Body of pancreas (tissue), 4 donors: ENCODE data around the gene PPP1CA. TPM values are rescaled to one million over a fixed set of nuclear protein-coding genes. Genes with fewer than 3 reads are reported as not detected.
A peak's percentile ranks its signal among the peaks of the same experiment; 100 is the strongest.

Experiments
- ATAC-seq: fragments of 150-250 bp; one replicate; pipeline ENCODE4 v1.9.1; 2016
- DNase-seq, 4 donors: peaks; one replicate each; pipeline ENCODE4 v3.0.0-alpha.2; 2019
- H3K27ac ChIP-seq, 4 donors: fragments of 200-600 bp; sonication (generic); 1 replicate in 3 of 4; 2 replicates in 1 of 4; pipeline versions ENCODE4 v1.5.1 to v1.6.1; 2016 to 2019; ENCODE audit warnings: mild to moderate bottlenecking in 1 of 4, mixed read lengths in 1 of 4, moderate library complexity in 1 of 4
- H3K27me3 ChIP-seq, 2 donors: fragments of 200-600 bp; sonication (generic); one replicate each; pipeline ENCODE4 v1.6.0; 2016; ENCODE audit warnings: mild to moderate bottlenecking in 1 of 2
- H3K36me3 ChIP-seq, 2 donors: fragments of 200-600 bp; sonication (generic); replicated peaks in 1 of 2; 2 replicates each; pipeline ENCODE4 v1.5.1; 2016; ENCODE audit warnings: low read depth in 2 of 2; ENCODE audit not compliant: insufficient read depth in 1 of 2
- H3K4me1 ChIP-seq: fragments of 200-600 bp; sonication (generic); one replicate; pipeline ENCODE4 v1.6.0; 2016
- H3K4me3 ChIP-seq, 2 donors: fragments of 200-600 bp; sonication (generic); 1 replicate in 1 of 2; 2 replicates in 1 of 2; pipeline ENCODE4 v1.5.1; 2016 to 2019
- H3K9me3 ChIP-seq, 3 donors: fragments of 200-600 bp; sonication (generic); 1 replicate in 2 of 3; 2 replicates in 1 of 3; pipeline ENCODE4 v1.5.1; 2016
- POLR2A ChIP-seq, 3 donors: fragments of 450-650 bp; IDR thresholded peaks; one replicate each; pipeline ENCODE4 v1.6.1; 2016; ENCODE audit warnings: antibody characterized with exemption in 3 of 3, mild to moderate bottlenecking in 2 of 3
- WGBS, 2 donors: methylation state at CpG; one replicate each; pipeline ENCODE4 v1.1.5; 2017; 5-methylcytosine and 5-hydroxymethylcytosine counted together
- intact Hi-C: fragments of 100-400 bp; cut with DNase I; formaldehyde crosslinking; loops from one replicate; pipeline ENCODE4 v1.15.1; 2023
- small RNA-seq: library from RNA; depleted of rRNA; stranded (forward); fragments of <200 nt; gene quantifications from one replicate; pipeline ENCODE3, GENCODE V24; 2016
- total RNA-seq, 2 donors: library from RNA; depleted of rRNA; stranded (reverse); fragments of >200 nt; gene quantifications; one replicate each; pipeline ENCODE4 v1.1.0, GENCODE V29; 2016
- TF ChIP-seq, protein P1 (sequence below), 7 experiments: fragments of 450-650 bp in 4 of 7; fragments of 200-600 bp in 3 of 7; sonication (generic) in 3 of 7; IDR thresholded peaks; one replicate each; pipeline ENCODE4 v1.5.1; 2016 to 2019; ENCODE audit warnings: antibody characterized with exemption in 7 of 7

Gene PPP1CA
- total RNA-seq, 2 donors from 2014 or later: 81.1 to 104 TPM

- H3K4me1 ChIP-seq: peaks cover 89% of the 10 kb centered on the region
- intact Hi-C loops: loop anchor here (5.0 kb wide), 1 partner anchor 33 kb away; no protein-coding TSS in a partner anchor
- TF ChIP-seq, protein P1, sequence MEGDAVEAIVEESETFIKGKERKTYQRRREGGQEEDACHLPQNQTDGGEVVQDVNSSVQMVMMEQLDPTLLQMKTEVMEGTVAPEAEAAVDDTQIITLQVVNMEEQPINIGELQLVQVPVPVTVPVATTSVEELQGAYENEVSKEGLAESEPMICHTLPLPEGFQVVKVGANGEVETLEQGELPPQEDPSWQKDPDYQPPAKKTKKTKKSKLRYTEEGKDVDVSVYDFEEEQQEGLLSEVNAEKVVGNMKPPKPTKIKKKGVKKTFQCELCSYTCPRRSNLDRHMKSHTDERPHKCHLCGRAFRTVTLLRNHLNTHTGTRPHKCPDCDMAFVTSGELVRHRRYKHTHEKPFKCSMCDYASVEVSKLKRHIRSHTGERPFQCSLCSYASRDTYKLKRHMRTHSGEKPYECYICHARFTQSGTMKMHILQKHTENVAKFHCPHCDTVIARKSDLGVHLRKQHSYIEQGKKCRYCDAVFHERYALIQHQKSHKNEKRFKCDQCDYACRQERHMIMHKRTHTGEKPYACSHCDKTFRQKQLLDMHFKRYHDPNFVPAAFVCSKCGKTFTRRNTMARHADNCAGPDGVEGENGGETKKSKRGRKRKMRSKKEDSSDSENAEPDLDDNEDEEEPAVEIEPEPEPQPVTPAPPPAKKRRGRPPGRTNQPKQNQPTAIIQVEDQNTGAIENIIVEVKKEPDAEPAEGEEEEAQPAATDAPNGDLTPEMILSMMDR (IDR thresholded peaks at IDR 0.05): no peak
- TF ChIP-seq POLR2A (IDR thresholded peaks at IDR 0.05): no peak
- H3K4me3 ChIP-seq: no peak overlapping the region
- WGBS, 2 donors: 64 to 72% methylated on average over 5 of the region's 5 CpGs
- H3K27ac ChIP-seq: peak overlapping the region in 3 of 4 donors; percentile 49 to 76 (median 50)
- H3K9me3 ChIP-seq: no peaks in the 10 kb centered on the region
- ATAC-seq (no peak), DNase-seq (no peak)
- no peaks in the 10 kb centered on the region for H3K27me3 ChIP-seq
- no peaks in the 10 kb centered on the region for H3K36me3 ChIP-seq
These were observed 52.6 kb downstream of the PPP1CA start for GRCh38 chr11:67349036-67349435.

Small RNA genes within 50 kb of the gene (small RNA-seq; reads per million reads assigned to genes)
- not detected for gene RN7SKP239
- gene RNU6-1238P: not detected

Other genes with a start within 250 kb of the PPP1CA start
- 10 to 100 TPM; 27.4 to 36.3 TPM for gene GRK2, start 135.4 kb downstream of the PPP1CA start, total RNA-seq
- gene ANKRD13D, start 112.6 kb downstream of the PPP1CA start, total RNA-seq: 10 to 100 TPM; 18.2 to 39.6 TPM
- gene SSH3, start 98.3 kb downstream of the PPP1CA start, total RNA-seq: 10 to 100 TPM; 16.2 to 30.6 TPM
- gene POLD4, start 48.3 kb downstream of the PPP1CA start, total RNA-seq: 100 to 1,000 TPM in 1 of 2 donors, 10 to 100 TPM in 1; 82.1 to 103 TPM
- gene CLCF1, start 28.3 kb downstream of the PPP1CA start, total RNA-seq: 10 to 100 TPM in 1 of 2 donors, 1 to 10 TPM in 1; 2.3 to 14.5 TPM
- 10 to 100 TPM; 22.6 to 49.4 TPM for gene RAD9A, start 9.9 kb downstream of the PPP1CA start, total RNA-seq
- 1 to 10 TPM; 1.6 to 4.3 TPM for gene TBC1D10C, start 2.2 kb upstream of the PPP1CA start, total RNA-seq
- gene CARNS1, start 13.8 kb upstream of the PPP1CA start, total RNA-seq: 1 to 10 TPM; 2.1 to 2.6 TPM
- 10 to 100 TPM; 34.9 to 36.1 TPM for gene RPS6KB2, start 26.6 kb upstream of the PPP1CA start, total RNA-seq
- gene PTPRCAP, start 35.8 kb upstream of the PPP1CA start, total RNA-seq: 1 to 10 TPM; 6.0 to 6.9 TPM
- 10 to 100 TPM; 53.1 to 55.3 TPM for gene CORO1B, start 41.6 kb upstream of the PPP1CA start, total RNA-seq
- gene GPR152, start 50.9 kb upstream of the PPP1CA start, total RNA-seq: not detected
- 1 to 10 TPM in 1 of 2 donors, not detected in 1; 3.1 TPM for gene CABP4, start 53.5 kb upstream of the PPP1CA start, total RNA-seq
- 100 to 1,000 TPM in 1 of 2 donors, 10 to 100 TPM in 1; 69.5 to 118 TPM for gene TMEM134, start 67.4 kb upstream of the PPP1CA start, total RNA-seq
- 10 to 100 TPM; 21.4 to 39.7 TPM for gene AIP, start 81.2 kb upstream of the PPP1CA start, total RNA-seq
- 10 to 100 TPM in 1 of 2 donors, 1 to 10 TPM in 1; 8.6 to 24.4 TPM for gene PITPNM1, start 103.5 kb upstream of the PPP1CA start, total RNA-seq
- 10 to 100 TPM; 56.7 to 59.4 TPM for gene CDK2AP2, start 106.3 kb upstream of the PPP1CA start, total RNA-seq
- gene CABP2, start 121.6 kb upstream of the PPP1CA start, total RNA-seq: not detected
- 100 to 1,000 TPM; 359 to 454 TPM for gene GSTP1, start 182.0 kb upstream of the PPP1CA start, total RNA-seq
- 100 to 1,000 TPM; 209 to 264 TPM for gene NDUFV1, start 205.1 kb upstream of the PPP1CA start, total RNA-seq
- gene NUDT8, start 228.1 kb upstream of the PPP1CA start, total RNA-seq: 10 to 100 TPM; 11.5 to 21.8 TPM
- gene TBX10, start 237.9 kb upstream of the PPP1CA start, total RNA-seq: not detected
- 10 to 100 TPM in 1 of 2 donors, 1 to 10 TPM in 1; 7.0 to 16.2 TPM for gene ACY3, start 248.9 kb upstream of the PPP1CA start, total RNA-seq